ENCODE data around the gene FGF12.

GRCh38 chr3:192652727-192653126, 74.6 kb downstream of the FGF12 start:
- TF ChIP-seq U2AF1 (optimal IDR thresholded peaks at IDR 0.05; ENCODE audit: low read depth, low read length) (no peak), ZNF432 (CRISPR knock-in tag; IDR thresholded peaks at IDR 0.05; ENCODE audit: borderline replicate concordance) (no peak), SNRNP70 (IDR thresholded peaks at IDR 0.05; ENCODE audit: low read depth, low read length) (no peak), MXI1 (IDR thresholded peaks at IDR 0.05; ENCODE audit: borderline replicate concordance, low read depth, low read length) (no peak), CTCF (CRISPR knock-in tag; IDR thresholded peaks at IDR 0.05) (no peak), CEBPB (IDR thresholded peaks at IDR 0.05; ENCODE audit: borderline replicate concordance, low read depth, low read length) (no peak), TFDP2 (CRISPR knock-in tag; IDR thresholded peaks at IDR 0.05) (no peak), GABPA (IDR thresholded peaks at IDR 0.05; ENCODE audit: low read depth, low read length) (no peak), GABPA (CRISPR knock-in tag; IDR thresholded peaks at IDR 0.05; ENCODE audit: low read depth) (no peak), EZH2 (conservative IDR thresholded peaks at IDR 0.05; ENCODE audit: low read depth, low read length) (no peak), SMC3 (IDR thresholded peaks at IDR 0.05; ENCODE audit: low read length) (no peak), ZKSCAN1 (IDR thresholded peaks at IDR 0.05; ENCODE audit: low read length) (no peak), RXRA (CRISPR knock-in tag; IDR thresholded peaks at IDR 0.05) (no peak), PLRG1 (conservative IDR thresholded peaks at IDR 0.05) (no peak)

Data from HepG2 (cell line).